Kidney (tissue), 14 donors: Measurements from ENCODE around the gene GRIN2A. TPM values are rescaled to one million over a fixed set of nuclear protein-coding genes. Genes with fewer than 3 reads are reported as not detected.

ENCODE experiments used
- DNase-seq, 5 donors: peaks; one replicate each; pipeline ENCODE4 v3.0.0-alpha.2; 2013 to 2020
- FAIRE-seq: peaks from 2 replicates; lab custom pipeline; 2012; peaks lifted over from hg19 to GRCh38; lab: Jason Lieb, UNC
- H3K27ac ChIP-seq, 2 donors: one replicate each; pipeline ENCODE4 v1.7.0; 2013; ENCODE audit warnings: low read depth in 2 of 2, low read length in 2 of 2, inconsistent platforms in 1 of 2
- H3K27me3 ChIP-seq: one replicate; pipeline ENCODE4 v1.7.1; 2013; ENCODE audit warnings: low read length, inconsistent platforms; ENCODE audit not compliant: control insufficient read depth, insufficient read depth
- H3K36me3 ChIP-seq, 3 donors: one replicate each; pipeline versions ENCODE4 v1.7.0 to v1.7.1; 2013; ENCODE audit warnings: low read length in 3 of 3, control low read depth in 1 of 3, inconsistent platforms in 1 of 3; ENCODE audit not compliant: insufficient read depth in 3 of 3, control insufficient read depth in 2 of 3
- H3K4me1 ChIP-seq, 3 donors: one replicate each; pipeline versions ENCODE4 v1.7.0 to v1.7.1; 2013; ENCODE audit warnings: low read length in 3 of 3, inconsistent platforms in 1 of 3, low read depth in 1 of 3; ENCODE audit not compliant: control insufficient read depth in 2 of 3, insufficient read depth in 2 of 3
- H3K4me3 ChIP-seq, 3 donors: one replicate each; pipeline versions ENCODE4 v1.7.0 to v1.8.1; 2013; ENCODE audit warnings: low read length in 3 of 3, control low read depth in 1 of 3, inconsistent platforms in 1 of 3
- H3K9ac ChIP-seq, 3 donors: one replicate each; pipeline versions ENCODE4 v1.7.0 to v1.7.1; 2013; ENCODE audit warnings: low read length in 3 of 3, control low read depth in 1 of 3, inconsistent platforms in 1 of 3
- H3K9me3 ChIP-seq, 3 donors: one replicate each; pipeline versions ENCODE4 v1.7.0 to v1.7.1; 2013; ENCODE audit warnings: low read length in 3 of 3, control low read depth in 1 of 3, inconsistent platforms in 1 of 3; ENCODE audit not compliant: control insufficient read depth in 2 of 3, insufficient read depth in 1 of 3
- intact Hi-C: fragments of 100-400 bp; cut with DNase I; formaldehyde crosslinking; loops from one replicate; pipeline ENCODE4 v1.11.1; 2022
- polyA plus RNA-seq: library from polyadenylated mRNA; stranded (reverse); fragments of 350-450 nt; fragmentation: Illumina TruSeq; extraction: RNeasy Lipid Tissue Mini Kit (QIAGEN cat#74804); gene quantifications from one replicate; pipeline ENCODE4 v1.2.3, GENCODE V29; 2014; ENCODE audit warnings: low read depth, low replicate concordance; ENCODE audit not compliant: insufficient read depth
- total RNA-seq: library from RNA; stranded (reverse); fragmentation: NEBNext Ultra II Directional; extraction: Animal tissue kit (Norgen Biotek cat#: 25700); gene quantifications from one replicate; pipeline ENCODE4 v1.2.1, GENCODE V29; 2021
- TF ChIP-seq, protein P1 (sequence below): IDR thresholded peaks from 3 replicates; pipeline ENCODE4 v1.5.1; 2012; ENCODE audit warnings: mild to moderate bottlenecking, moderate library complexity, borderline replicate concordance; ENCODE audit not compliant: insufficient read depth; ENCODE audit errors: extremely low read depth
- donor health status: control.
- donor health status: control.
- donor health status: control.
- donor health status: control.
- donor health status: control.
- donor health status: DM: yes; HTN: yes; CAD: no.
- donor health status: Normal renal cell carcinoma (clear cell type).

Gene GRIN2A
- total and polyA plus RNA-seq, 2 donors from 2014 or later = 0.28 to 6.5 TPM

DNA sequence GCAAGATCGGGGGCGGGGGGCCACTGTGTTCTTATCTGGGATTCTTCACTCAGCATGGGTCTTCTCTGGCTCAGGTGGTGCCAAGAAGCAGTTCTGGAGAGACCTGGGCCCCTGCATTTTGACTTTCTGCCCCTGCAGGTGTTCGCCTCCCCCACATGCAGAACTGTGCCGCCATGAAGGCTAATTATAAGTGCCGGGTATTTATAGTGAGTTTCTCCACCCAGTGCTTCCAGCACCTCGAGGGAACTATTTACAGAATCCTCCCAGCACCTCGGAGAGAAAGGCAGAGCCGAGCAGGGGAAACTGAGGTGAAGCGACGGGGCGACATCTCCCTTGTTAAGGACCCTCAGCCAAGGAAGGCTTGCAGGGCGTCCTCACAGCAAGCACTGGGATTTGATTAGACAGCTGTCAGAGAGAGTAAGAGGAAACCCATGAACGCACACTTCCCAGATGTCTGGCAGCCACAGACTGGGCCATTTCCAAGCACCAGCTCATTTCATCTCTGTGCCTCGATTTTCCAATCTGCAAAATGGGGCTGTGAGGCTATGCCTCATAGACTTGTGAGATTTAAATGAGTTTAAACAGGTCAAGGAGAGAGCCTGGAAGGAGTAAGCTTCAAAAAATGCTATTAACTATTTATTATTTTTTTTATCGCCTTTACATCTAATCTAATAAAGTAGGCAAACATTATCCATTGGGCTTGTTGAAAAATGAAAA lies 36.4 kb upstream of the GRIN2A start:
- Histone ChIP-seq H3K4me1 (no peaks in the 10 kb centered on the region), H3K27me3 (no peaks in the 10 kb centered on the region), H3K36me3 (no peaks in the 10 kb centered on the region), H3K4me3 (no peak overlapping the region), H3K9ac (no peak overlapping the region), H3K9me3 (no peaks in the 10 kb centered on the region), H3K27ac (no peak overlapping the region)
- TF ChIP-seq, protein P1, sequence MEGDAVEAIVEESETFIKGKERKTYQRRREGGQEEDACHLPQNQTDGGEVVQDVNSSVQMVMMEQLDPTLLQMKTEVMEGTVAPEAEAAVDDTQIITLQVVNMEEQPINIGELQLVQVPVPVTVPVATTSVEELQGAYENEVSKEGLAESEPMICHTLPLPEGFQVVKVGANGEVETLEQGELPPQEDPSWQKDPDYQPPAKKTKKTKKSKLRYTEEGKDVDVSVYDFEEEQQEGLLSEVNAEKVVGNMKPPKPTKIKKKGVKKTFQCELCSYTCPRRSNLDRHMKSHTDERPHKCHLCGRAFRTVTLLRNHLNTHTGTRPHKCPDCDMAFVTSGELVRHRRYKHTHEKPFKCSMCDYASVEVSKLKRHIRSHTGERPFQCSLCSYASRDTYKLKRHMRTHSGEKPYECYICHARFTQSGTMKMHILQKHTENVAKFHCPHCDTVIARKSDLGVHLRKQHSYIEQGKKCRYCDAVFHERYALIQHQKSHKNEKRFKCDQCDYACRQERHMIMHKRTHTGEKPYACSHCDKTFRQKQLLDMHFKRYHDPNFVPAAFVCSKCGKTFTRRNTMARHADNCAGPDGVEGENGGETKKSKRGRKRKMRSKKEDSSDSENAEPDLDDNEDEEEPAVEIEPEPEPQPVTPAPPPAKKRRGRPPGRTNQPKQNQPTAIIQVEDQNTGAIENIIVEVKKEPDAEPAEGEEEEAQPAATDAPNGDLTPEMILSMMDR = no peak
- no peak for FAIRE-seq
- no peak for DNase-seq
- intact Hi-C loops = no loop called here

DNA sequence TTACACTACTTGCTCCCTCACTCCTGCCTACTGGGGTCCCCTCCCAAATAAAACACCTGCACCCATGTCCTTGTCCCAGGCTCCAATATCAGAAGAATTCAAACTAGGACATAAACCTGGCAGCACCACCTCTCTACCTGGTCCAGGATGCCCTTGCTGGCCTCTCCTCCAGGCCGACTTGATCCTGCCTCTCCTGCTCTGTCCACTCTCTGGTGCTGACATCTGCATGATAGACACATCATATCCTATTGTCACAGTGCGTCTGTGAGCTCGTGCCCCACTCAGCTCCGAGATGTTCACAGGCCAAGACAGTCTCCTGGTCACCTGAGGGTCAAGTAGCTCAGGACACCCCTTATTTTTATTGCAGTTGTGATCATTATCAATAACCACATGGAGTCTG lies 31.5 kb upstream of the GRIN2A start:
- TF ChIP-seq, protein P1 = no peak
- Histone ChIP-seq H3K27me3 (no peaks in the 10 kb centered on the region), H3K27ac (no peak overlapping the region), H3K9ac (no peak overlapping the region), H3K9me3 (no peaks in the 10 kb centered on the region), H3K36me3 (no peaks in the 10 kb centered on the region), H3K4me1 (no peaks in the 10 kb centered on the region), H3K4me3 (no peak overlapping the region)
- DNase-seq = no peak
- intact Hi-C loops = no loop called here
- no peak for FAIRE-seq

GRCh38 chr16:10210944-10211343 lies 28.7 kb upstream of the GRIN2A start:
- Histone ChIP-seq H3K4me3 (no peak overlapping the region), H3K9ac (no peak overlapping the region), H3K4me1 (no peaks in the 10 kb centered on the region), H3K27me3 (no peaks in the 10 kb centered on the region), H3K27ac (no peak overlapping the region), H3K9me3 (peaks cover 0 to 3% (median 2%) of the 10 kb centered on the region in 3 donors), H3K36me3 (no peaks in the 10 kb centered on the region)
- intact Hi-C loops = no loop called here
- TF ChIP-seq, protein P1 = no peak
- FAIRE-seq (no peak), DNase-seq (no peak)
